ENCODE data around the gene EZH1.

GRCh38 chr17:42784409-42784808, 39.6 kb upstream of the EZH1 start:
- no peak for TF ChIP-seq CTCF (IDR thresholded peaks at IDR 0.05)
- no peak for TF ChIP-seq EP300 (IDR thresholded peaks at IDR 0.05)
- no peak for TF ChIP-seq POLR2A (IDR thresholded peaks at IDR 0.05)
